PC-9 (cell line): Measurements from ENCODE around the gene DNMT3A. TPM values are rescaled to one million over a fixed set of nuclear protein-coding genes. Genes with fewer than 3 reads are reported as not detected.

Experiments
- BruUV-seq: library from RNA; stranded (reverse); fragments of 400-500 nt; replicated peaks from 2 replicates; lab custom pipeline; 2021; lab: Mats Ljungman, UMichigan
- CTCF ChIA-PET: fragments of 300-600 bp; sonication (Branson Sonifier 250); formaldehyde crosslinking; loops from one replicate; lab custom pipeline; 2022; ENCODE audit warnings: antibody characterized with exemption; lab: Charles Lee
- POLR2A ChIA-PET: fragments of 300-600 bp; sonication (Branson Sonifier 250); formaldehyde crosslinking; loops from one replicate; lab custom pipeline; 2022; ENCODE audit warnings: antibody characterized with exemption; ENCODE audit not compliant: unreplicated experiment; lab: Charles Lee
- DNase-seq, 2 experiments: peaks; one replicate each; pipeline versions ENCODE4 v3.0.0 to v3.0.0-alpha.2; 2015 to 2022; ENCODE audit warnings: mixed read lengths in 1 of 2
- H2AFZ ChIP-seq: fragments of 200-600 bp; sonication (generic); 2 replicates; pipeline ENCODE4 v1.8.1; 2017; ENCODE audit warnings: antibody characterized with exemption
- H3F3A ChIP-seq: fragments of 200-600 bp; sonication (generic); 2 replicates; pipeline ENCODE4 v1.8.1; 2017; ENCODE audit warnings: antibody characterized with exemption, mild to moderate bottlenecking, low read depth; ENCODE audit not compliant: insufficient read depth
- H3K27ac ChIP-seq: fragments of 200-600 bp; sonication (generic); 2 replicates; pipeline ENCODE4 v1.6.1; 2016; ENCODE audit warnings: mixed run types
- H3K27me3 ChIP-seq: fragments of 200-600 bp; sonication (generic); 2 replicates; pipeline ENCODE4 v1.6.1; 2016; ENCODE audit warnings: low read depth, mixed run types; ENCODE audit not compliant: insufficient read depth
- H3K36me3 ChIP-seq: fragments of 200-600 bp; sonication (generic); 2 replicates; pipeline ENCODE4 v1.6.1; 2016; ENCODE audit warnings: low read depth, mixed run types
- H3K4me1 ChIP-seq: fragments of 200-600 bp; sonication (generic); replicated peaks from 2 replicates; pipeline ENCODE4 v1.6.1; 2016; ENCODE audit warnings: mixed run types; ENCODE audit not compliant: insufficient read depth
- H3K4me2 ChIP-seq: fragments of 200-600 bp; sonication (generic); 2 replicates; pipeline ENCODE4 v1.6.1; 2017; ENCODE audit warnings: mixed run types
- H3K4me3 ChIP-seq: fragments of 200-600 bp; sonication (generic); 2 replicates; pipeline ENCODE4 v1.6.1; 2016; ENCODE audit warnings: mixed run types
- H3K79me2 ChIP-seq: fragments of 200-600 bp; sonication (generic); 2 replicates; pipeline ENCODE4 v1.6.1; 2017; ENCODE audit warnings: low read depth, mixed run types
- H3K9me2 ChIP-seq: fragments of 200-600 bp; sonication (generic); 2 replicates; pipeline ENCODE4 v1.8.1; 2017; ENCODE audit warnings: mild to moderate bottlenecking; ENCODE audit not compliant: insufficient read depth
- H3K9me3 ChIP-seq: fragments of 200-600 bp; sonication (generic); 2 replicates; pipeline ENCODE4 v1.8.1; 2016; ENCODE audit warnings: low read depth; ENCODE audit not compliant: insufficient read depth
- H4K20me1 ChIP-seq: fragments of 200-600 bp; sonication (generic); 2 replicates; pipeline ENCODE4 v1.8.1; 2017; ENCODE audit not compliant: insufficient read depth
- EZH2 ChIP-seq: fragments of 200-600 bp; sonication (generic); IDR thresholded peaks from 2 replicates; pipeline ENCODE4 v1.8.0; 2017; ENCODE audit warnings: antibody characterized with exemption, low read depth
- intact Hi-C: fragments of 100-400 bp; cut with micrococcal nuclease; formaldehyde crosslinking; loops from one replicate; pipeline ENCODE4 v1.10.0; 2022; ENCODE audit not compliant: unreplicated experiment
- total RNA-seq: library from RNA; stranded (reverse); gene quantifications from 2 replicates; pipeline ENCODE4 v1.2.3, GENCODE V29; 2021
- TF ChIP-seq, protein P1 (sequence below): fragments of 200-600 bp; sonication (generic); conservative IDR thresholded peaks from 2 replicates; pipeline ENCODE4 v1.6.1; 2017; ENCODE audit warnings: mixed run types, antibody characterized with exemption, mild to moderate bottlenecking, moderate library complexity

DNMT3A gene
- total RNA-seq, 1 experiment from 2014 or later: 38.9 TPM

DNA sequence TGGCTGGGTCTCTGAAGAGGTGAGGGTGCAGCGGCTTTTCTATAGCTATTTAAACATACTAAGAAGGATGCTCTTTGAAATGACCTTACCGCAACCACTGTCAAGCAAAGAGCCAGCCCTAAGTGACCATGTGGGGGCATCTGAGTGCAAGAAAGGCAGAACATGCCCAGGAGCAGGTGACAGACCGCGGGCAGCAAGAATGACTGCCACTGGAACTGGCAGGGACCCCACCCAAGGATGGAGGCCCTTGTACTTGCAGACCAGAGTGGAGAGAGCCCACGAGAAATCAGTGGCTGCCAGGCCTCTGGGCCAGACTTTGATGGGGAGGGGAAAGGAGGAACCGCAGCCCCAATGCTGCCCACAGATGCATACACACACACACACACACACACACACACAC lies 33.1 kb downstream of the DNMT3A start:
- TF ChIP-seq EZH2: no peak
- TF ChIP-seq, protein P1, sequence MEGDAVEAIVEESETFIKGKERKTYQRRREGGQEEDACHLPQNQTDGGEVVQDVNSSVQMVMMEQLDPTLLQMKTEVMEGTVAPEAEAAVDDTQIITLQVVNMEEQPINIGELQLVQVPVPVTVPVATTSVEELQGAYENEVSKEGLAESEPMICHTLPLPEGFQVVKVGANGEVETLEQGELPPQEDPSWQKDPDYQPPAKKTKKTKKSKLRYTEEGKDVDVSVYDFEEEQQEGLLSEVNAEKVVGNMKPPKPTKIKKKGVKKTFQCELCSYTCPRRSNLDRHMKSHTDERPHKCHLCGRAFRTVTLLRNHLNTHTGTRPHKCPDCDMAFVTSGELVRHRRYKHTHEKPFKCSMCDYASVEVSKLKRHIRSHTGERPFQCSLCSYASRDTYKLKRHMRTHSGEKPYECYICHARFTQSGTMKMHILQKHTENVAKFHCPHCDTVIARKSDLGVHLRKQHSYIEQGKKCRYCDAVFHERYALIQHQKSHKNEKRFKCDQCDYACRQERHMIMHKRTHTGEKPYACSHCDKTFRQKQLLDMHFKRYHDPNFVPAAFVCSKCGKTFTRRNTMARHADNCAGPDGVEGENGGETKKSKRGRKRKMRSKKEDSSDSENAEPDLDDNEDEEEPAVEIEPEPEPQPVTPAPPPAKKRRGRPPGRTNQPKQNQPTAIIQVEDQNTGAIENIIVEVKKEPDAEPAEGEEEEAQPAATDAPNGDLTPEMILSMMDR: no peak
- no peak overlapping the region for H3K4me3 ChIP-seq
- no peaks in the 10 kb centered on the region for H3K9me3 ChIP-seq
- H3K27ac ChIP-seq: no peak overlapping the region
- H3K79me2 ChIP-seq: no peaks in the 10 kb centered on the region
- H3K27me3 ChIP-seq: no peaks in the 10 kb centered on the region
- H3F3A ChIP-seq: peaks cover 5% of the 10 kb centered on the region
- H4K20me1 ChIP-seq: peaks cover 4% of the 10 kb centered on the region
- no peak for DNase-seq
- H3K4me1 ChIP-seq: peaks cover 20% of the 10 kb centered on the region
- no peak overlapping the region for H2AFZ ChIP-seq
- no peaks in the 10 kb centered on the region for H3K9me2 ChIP-seq
- H3K4me2 ChIP-seq: no peak overlapping the region
- ChIA-PET POLR2A (no interaction called here), CTCF (interaction anchor here (0.6 kb wide), 1 partner anchor 851 kb away, joined by 4 read pairs; no protein-coding TSS in a partner anchor)
- H3K36me3 ChIP-seq: no peaks in the 10 kb centered on the region
- intact Hi-C loops: no loop called here
- BruUV-seq: no TSS peak

DNA sequence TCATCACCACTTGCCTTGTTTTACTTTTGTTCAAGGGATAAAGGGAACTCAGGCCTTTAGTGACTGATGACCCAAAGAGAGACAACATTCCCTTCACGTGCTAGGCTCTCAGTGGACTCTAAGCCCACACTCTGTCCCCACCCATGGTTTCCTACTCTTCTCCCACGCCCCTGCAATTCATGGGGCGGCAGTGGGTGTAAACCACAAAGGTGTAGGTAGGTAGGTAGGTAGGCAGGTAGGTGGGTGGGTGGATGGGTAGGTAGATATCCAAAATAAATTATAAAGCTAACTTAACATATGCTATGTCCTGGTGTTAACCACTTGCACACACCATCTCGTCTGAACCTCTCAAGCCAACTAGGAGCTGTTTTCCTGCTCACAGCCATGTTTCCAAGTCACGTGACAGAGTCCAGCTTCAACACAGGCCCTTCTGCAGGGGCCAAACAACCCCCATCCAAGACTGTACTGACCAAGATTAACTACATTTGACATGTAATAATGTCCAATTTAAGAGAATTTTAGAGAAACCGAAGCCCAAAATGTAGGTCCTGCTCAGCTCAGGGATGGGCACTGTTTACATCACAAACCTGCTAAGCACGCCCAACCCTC lies 33.7 kb downstream of the DNMT3A start:
- no peak overlapping the region for H3K4me2 ChIP-seq
- no peak overlapping the region for H2AFZ ChIP-seq
- H3K27me3 ChIP-seq: no peaks in the 10 kb centered on the region
- CTCF ChIA-PET: interaction anchor here (0.6 kb wide), 1 partner anchor 852 kb away, joined by 4 read pairs; no protein-coding TSS in a partner anchor
- H3K9me2 ChIP-seq: no peaks in the 10 kb centered on the region
- DNase-seq: no peak
- no peaks in the 10 kb centered on the region for H3K79me2 ChIP-seq
- POLR2A ChIA-PET: no interaction called here
- peaks cover 20% of the 10 kb centered on the region for H3K4me1 ChIP-seq
- no peaks in the 10 kb centered on the region for H3K9me3 ChIP-seq
- peaks cover 4% of the 10 kb centered on the region for H4K20me1 ChIP-seq
- no peaks in the 10 kb centered on the region for H3K36me3 ChIP-seq
- BruUV-seq: no TSS peak
- intact Hi-C loops: no loop called here
- no peak for TF ChIP-seq EZH2
- TF ChIP-seq, protein P1: no peak
- no peak overlapping the region for H3K27ac ChIP-seq
- H3F3A ChIP-seq: peaks cover 5% of the 10 kb centered on the region
- no peak overlapping the region for H3K4me3 ChIP-seq

DNA sequence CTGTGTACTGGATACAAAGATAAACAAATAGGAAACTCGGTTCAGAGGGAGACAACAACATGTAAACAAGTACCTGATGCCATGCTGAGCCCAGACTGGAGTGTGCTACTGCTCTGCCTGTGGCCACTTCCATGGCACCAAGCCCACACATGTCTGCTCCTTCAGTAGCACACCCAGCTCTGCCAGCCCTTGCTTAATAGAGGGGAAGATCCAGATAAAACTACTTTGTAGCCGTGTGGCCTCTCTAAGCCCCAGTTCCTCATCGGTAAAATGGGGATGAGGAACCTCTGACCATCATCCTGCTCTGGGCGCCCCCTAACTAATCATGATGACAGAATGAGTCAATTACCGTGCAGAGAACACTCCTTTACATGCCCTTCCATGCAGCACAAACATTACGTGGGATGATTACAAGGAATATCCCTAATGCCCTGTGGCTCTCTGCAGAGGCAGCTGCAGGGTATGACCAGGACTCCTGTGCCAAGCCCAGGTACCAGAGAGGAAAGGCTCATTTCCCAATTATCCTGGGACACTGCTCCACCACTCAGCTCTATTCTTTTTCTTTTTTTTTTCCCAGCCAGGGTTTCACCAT lies 34.9 kb downstream of the DNMT3A start:
- H3F3A ChIP-seq: peaks cover 7% of the 10 kb centered on the region
- no peak for TF ChIP-seq EZH2
- TF ChIP-seq, protein P1: no peak
- peaks cover 4% of the 10 kb centered on the region for H4K20me1 ChIP-seq
- no peaks in the 10 kb centered on the region for H3K36me3 ChIP-seq
- no peak for DNase-seq
- H3K9me2 ChIP-seq: no peaks in the 10 kb centered on the region
- H3K4me3 ChIP-seq: no peak overlapping the region
- CTCF ChIA-PET: no interaction called here
- POLR2A ChIA-PET: no interaction called here
- H3K9me3 ChIP-seq: no peaks in the 10 kb centered on the region
- H3K27ac ChIP-seq: no peak overlapping the region
- no peak overlapping the region for H2AFZ ChIP-seq
- BruUV-seq: no TSS peak
- H3K4me1 ChIP-seq: peaks cover 23% of the 10 kb centered on the region
- H3K27me3 ChIP-seq: no peaks in the 10 kb centered on the region
- intact Hi-C loops: no loop called here
- H3K79me2 ChIP-seq: no peaks in the 10 kb centered on the region
- H3K4me2 ChIP-seq: no peak overlapping the region
